Subcutaneous abdominal adipose tissue (tissue), 5 donors: ENCODE results near the gene SHOC1.

ENCODE experiments used
- H3K27ac ChIP-seq: one replicate; pipeline ENCODE4 v1.7.0; 2013; ENCODE audit warnings: low read depth, mild to moderate bottlenecking, inconsistent platforms, low read length, moderate library complexity
- H3K27me3 ChIP-seq, 5 donors: one replicate each; pipeline ENCODE4 v1.7.0; 2013; ENCODE audit warnings: low read length in 5 of 5, inconsistent platforms in 1 of 5; ENCODE audit not compliant: control insufficient read depth in 5 of 5, insufficient read depth in 4 of 5
- H3K36me3 ChIP-seq, 5 donors: one replicate each; pipeline ENCODE4 v1.7.0; 2013; ENCODE audit warnings: low read length in 5 of 5; ENCODE audit not compliant: control insufficient read depth in 5 of 5, insufficient read depth in 5 of 5
- H3K4me1 ChIP-seq, 5 donors: one replicate each; pipeline ENCODE4 v1.7.0; 2013; ENCODE audit warnings: low read length in 5 of 5, mild to moderate bottlenecking in 3 of 5, moderate library complexity in 1 of 5; ENCODE audit not compliant: control insufficient read depth in 5 of 5, insufficient read depth in 5 of 5
- H3K4me3 ChIP-seq, 5 donors: one replicate each; pipeline ENCODE4 v1.7.0; 2013; ENCODE audit warnings: low read length in 5 of 5, low read depth in 1 of 5
- H3K9ac ChIP-seq, 5 donors: one replicate each; pipeline ENCODE4 v1.7.0; 2013; ENCODE audit warnings: low read length in 5 of 5, mild to moderate bottlenecking in 4 of 5, moderate library complexity in 3 of 5
- H3K9me3 ChIP-seq, 5 donors: one replicate each; pipeline ENCODE4 v1.7.0; 2013; ENCODE audit warnings: low read length in 5 of 5; ENCODE audit not compliant: control insufficient read depth in 5 of 5
- donor health status: healthy.
- donor health status: healthy.
- donor health status: healthy.
- donor health status: healthy.
- donor health status: healthy.

Gene SHOC1

GRCh38 chr9:111783857-111784256 is 10.9 kb downstream of the SHOC1 start:
- Histone ChIP-seq H3K27ac (no peak overlapping the region), H3K36me3 (peaks cover 0 to 15% (median 0%) of the 10 kb centered on the region in 5 donors), H3K4me1 (no peaks in the 10 kb centered on the region), H3K4me3 (no peak overlapping the region), H3K27me3 (no peaks in the 10 kb centered on the region), H3K9ac (no peak overlapping the region), H3K9me3 (peaks cover 0 to 3% (median 0%) of the 10 kb centered on the region in 5 donors)

DNA sequence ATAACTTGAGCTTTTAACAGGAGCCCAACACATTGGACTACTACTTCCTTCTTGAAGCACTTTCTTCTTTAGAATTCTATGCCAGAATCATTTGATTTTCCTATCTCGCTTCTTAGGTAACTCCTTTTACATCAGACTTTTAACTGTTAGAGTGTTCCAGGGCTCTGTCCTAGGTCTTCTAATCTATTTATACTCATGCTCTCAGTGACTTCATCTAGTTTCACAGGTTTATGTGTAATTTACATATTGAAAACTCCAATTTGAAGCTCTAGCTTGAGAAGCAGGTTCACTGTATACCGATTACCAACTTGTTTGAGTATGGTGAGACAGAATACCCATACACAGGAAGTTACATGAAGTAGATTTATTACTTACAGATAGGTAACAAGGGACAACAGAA is 11.3 kb downstream of the SHOC1 start:
- Histone ChIP-seq H3K9me3 (peaks cover 0 to 3% (median 0%) of the 10 kb centered on the region in 5 donors), H3K4me1 (no peaks in the 10 kb centered on the region), H3K4me3 (no peak overlapping the region), H3K27me3 (no peaks in the 10 kb centered on the region), H3K27ac (no peak overlapping the region), H3K9ac (no peak overlapping the region), H3K36me3 (peaks cover 0 to 15% (median 0%) of the 10 kb centered on the region in 5 donors)

DNA sequence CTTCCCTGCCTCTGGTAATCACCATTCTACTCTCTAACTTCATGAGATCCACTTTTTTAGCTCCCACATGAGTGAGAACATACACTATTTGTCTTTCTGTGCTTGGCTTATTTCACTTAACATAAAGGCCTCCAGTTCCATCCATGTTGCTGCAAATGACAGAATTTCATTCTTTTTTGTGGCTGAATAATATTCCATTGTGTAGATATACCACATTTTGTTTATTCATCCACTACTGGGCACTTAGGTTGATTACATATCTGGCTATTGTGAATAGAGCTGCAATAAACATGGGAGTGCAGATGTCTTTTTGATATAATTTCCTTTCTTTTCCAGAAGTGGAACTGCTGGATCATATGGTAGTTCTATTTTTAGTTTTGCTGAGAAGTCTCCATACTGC is 28.7 kb downstream of the SHOC1 start:
- Histone ChIP-seq H3K27me3 (no peaks in the 10 kb centered on the region), H3K36me3 (no peaks in the 10 kb centered on the region), H3K9me3 (peaks cover 0 to 11% (median 6%) of the 10 kb centered on the region in 5 donors), H3K4me3 (no peak overlapping the region), H3K27ac (no peak overlapping the region), H3K9ac (no peak overlapping the region), H3K4me1 (no peaks in the 10 kb centered on the region)

DNA sequence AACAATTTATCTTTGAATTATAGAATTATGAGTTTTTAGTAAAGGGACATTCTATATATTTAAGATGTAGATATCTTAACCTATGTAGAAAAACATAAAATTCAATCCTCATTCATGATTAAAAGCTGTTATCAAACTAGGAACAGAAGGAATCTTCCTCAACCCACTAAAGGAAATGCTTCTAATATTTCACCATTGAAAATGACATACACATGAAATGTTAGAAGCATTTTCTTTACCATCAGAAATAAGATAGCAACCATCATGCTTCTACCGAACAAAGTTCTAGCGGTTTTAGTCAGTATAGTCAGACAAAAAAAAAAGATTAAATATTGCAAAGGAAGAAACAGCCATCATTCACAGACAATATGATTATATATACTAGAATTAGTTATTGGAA is 32.2 kb downstream of the SHOC1 start:
- peaks cover 0 to 11% (median 6%) of the 10 kb centered on the region in 5 donors for H3K9me3 ChIP-seq
- H3K4me1 ChIP-seq = no peaks in the 10 kb centered on the region
- H3K36me3 ChIP-seq = no peaks in the 10 kb centered on the region
- no peak overlapping the region for H3K9ac ChIP-seq
- no peak overlapping the region for H3K4me3 ChIP-seq
- no peaks in the 10 kb centered on the region for H3K27me3 ChIP-seq
- no peak overlapping the region for H3K27ac ChIP-seq

DNA sequence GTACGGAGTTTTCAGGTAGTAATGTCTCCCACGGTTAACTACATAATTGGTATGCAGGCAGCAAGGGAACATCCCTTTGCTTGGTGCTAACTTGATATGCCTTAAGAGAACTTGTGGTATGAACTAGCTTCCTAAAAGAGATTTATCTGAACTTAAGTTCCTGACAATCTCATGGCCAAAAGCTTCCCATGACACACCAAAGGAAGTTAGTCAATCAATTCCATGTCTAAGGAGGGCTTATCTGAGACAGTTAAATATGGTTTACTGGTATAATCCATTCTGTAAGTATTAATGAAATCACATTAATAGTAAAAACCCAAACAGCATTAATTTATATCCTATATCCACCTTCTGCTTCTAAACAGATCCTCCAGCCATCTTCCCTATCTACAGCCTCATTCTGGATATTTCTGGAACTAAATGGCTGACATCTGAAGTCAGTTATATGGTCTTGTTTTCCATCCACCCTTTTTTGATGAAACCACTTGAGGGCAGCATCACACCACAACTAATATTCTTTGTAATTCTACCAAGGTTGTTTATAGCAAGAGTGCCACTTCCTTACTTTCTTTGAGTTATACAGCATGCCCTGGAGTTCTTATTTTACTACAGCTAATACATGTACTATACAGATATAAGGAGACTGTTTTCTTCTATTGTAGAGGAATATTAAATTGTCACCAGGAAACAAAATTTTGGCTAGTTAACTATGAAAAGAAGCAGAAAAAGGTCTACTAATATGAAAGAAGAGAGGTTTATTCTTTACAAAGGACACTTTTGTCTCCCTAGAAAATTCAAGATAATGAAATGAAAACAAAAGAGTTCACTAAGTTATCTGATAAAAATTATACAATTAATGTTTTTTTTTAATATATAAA is 34.7 kb downstream of the SHOC1 start:
- no peaks in the 10 kb centered on the region for H3K27me3 ChIP-seq
- no peaks in the 10 kb centered on the region for H3K9me3 ChIP-seq
- no peak overlapping the region for H3K9ac ChIP-seq
- H3K4me1 ChIP-seq = no peaks in the 10 kb centered on the region
- no peaks in the 10 kb centered on the region for H3K36me3 ChIP-seq
- no peak overlapping the region for H3K4me3 ChIP-seq
- H3K27ac ChIP-seq = no peak overlapping the region

- Histone ChIP-seq H3K36me3 (no peaks in the 10 kb centered on the region), H3K4me3 (no peak overlapping the region), H3K27me3 (no peaks in the 10 kb centered on the region), H3K9me3 (peaks cover 0 to 10% (median 0%) of the 10 kb centered on the region in 5 donors), H3K9ac (no peak overlapping the region), H3K4me1 (no peaks in the 10 kb centered on the region), H3K27ac (no peak overlapping the region)
Observed at GRCh38 chr9:111754800-111755199, 39.9 kb downstream of the SHOC1 start.

DNA sequence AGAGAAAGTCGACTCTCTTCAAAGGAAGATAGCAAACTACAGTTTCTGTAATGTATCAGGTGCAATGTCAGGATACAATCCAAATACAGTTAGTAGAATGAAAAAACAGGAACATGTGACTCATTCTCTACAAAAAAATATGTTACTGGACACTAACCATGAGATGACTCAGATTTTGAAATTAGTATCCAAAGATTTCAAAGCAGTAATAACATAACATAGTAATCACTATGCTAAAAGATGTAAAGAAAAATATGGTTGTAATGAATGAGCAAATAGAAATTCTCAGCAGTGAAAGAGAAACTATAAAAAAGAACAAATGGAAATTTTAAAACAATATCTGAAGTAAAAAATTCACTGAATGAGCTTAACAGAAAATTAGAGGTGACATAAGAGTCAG is 42.3 kb downstream of the SHOC1 start:
- H3K4me1 ChIP-seq = no peaks in the 10 kb centered on the region
- no peaks in the 10 kb centered on the region for H3K27me3 ChIP-seq
- H3K36me3 ChIP-seq = no peaks in the 10 kb centered on the region
- no peak overlapping the region for H3K27ac ChIP-seq
- H3K9me3 ChIP-seq = peaks cover 0 to 10% (median 0%) of the 10 kb centered on the region in 5 donors
- no peak overlapping the region for H3K4me3 ChIP-seq
- no peak overlapping the region for H3K9ac ChIP-seq
